ENCODE data around the gene CROCC2.

The CROCC2 gene

DNA sequence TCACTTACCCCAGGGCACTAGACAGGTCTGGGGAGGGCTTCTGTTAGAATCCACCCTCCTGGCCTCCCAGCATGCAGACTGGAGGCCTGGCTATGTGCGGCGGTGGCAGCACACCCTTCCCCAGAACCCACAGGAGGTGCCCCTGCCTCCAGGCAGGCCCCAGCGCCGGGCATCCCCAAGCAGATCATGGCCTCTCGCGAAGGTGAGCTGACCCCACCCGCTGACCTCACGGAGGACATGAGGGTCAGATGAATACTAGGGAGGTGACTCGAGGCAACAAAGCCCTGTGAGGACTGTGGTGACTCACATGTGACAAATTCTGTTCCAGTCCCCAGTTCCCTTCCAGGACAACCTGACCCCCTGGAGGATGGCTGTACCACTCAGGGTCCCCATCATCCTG, 12.1 kb upstream of the CROCC2 start:
- Histone ChIP-seq H2AFZ (ENCODE audit: low read length) (no peak overlapping the region), H3K27me3 (ENCODE audit: insufficient read depth, low read length) (no peaks in the 10 kb centered on the region), H3K27ac (ENCODE audit: low read depth, low read length, poor library complexity, severe bottlenecking) (no peak overlapping the region), H3K79me2 (ENCODE audit: insufficient read depth, low read length) (no peaks in the 10 kb centered on the region), H3F3A (ENCODE audit: insufficient read depth, low read length) (no peaks in the 10 kb centered on the region), H3K4me2 (ENCODE audit: low read length) (no peak overlapping the region), H3K36me3 (ENCODE audit: insufficient read depth, low read length) (no peaks in the 10 kb centered on the region), H3K4me3 (ENCODE audit: low read depth, low read length, poor library complexity, severe bottlenecking) (no peak overlapping the region), H4K20me1 (ENCODE audit: insufficient read depth, low read length) (no peaks in the 10 kb centered on the region), H3K9ac (ENCODE audit: low read length) (no peak overlapping the region), H3K9me3 (ENCODE audit: low read length) (no peaks in the 10 kb centered on the region), H3K4me1 (ENCODE audit: insufficient read depth, low read length, severe bottlenecking) (no peaks in the 10 kb centered on the region), H3K9me2 (ENCODE audit: low read depth, low read length) (no peaks in the 10 kb centered on the region)
- no peak for TF ChIP-seq EZH2 (IDR thresholded peaks at IDR 0.05; ENCODE audit: borderline replicate concordance, low read length)
- TF ChIP-seq, protein P1, sequence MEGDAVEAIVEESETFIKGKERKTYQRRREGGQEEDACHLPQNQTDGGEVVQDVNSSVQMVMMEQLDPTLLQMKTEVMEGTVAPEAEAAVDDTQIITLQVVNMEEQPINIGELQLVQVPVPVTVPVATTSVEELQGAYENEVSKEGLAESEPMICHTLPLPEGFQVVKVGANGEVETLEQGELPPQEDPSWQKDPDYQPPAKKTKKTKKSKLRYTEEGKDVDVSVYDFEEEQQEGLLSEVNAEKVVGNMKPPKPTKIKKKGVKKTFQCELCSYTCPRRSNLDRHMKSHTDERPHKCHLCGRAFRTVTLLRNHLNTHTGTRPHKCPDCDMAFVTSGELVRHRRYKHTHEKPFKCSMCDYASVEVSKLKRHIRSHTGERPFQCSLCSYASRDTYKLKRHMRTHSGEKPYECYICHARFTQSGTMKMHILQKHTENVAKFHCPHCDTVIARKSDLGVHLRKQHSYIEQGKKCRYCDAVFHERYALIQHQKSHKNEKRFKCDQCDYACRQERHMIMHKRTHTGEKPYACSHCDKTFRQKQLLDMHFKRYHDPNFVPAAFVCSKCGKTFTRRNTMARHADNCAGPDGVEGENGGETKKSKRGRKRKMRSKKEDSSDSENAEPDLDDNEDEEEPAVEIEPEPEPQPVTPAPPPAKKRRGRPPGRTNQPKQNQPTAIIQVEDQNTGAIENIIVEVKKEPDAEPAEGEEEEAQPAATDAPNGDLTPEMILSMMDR (IDR thresholded peaks at IDR 0.05; ENCODE audit: low read length) = no peak

DNA sequence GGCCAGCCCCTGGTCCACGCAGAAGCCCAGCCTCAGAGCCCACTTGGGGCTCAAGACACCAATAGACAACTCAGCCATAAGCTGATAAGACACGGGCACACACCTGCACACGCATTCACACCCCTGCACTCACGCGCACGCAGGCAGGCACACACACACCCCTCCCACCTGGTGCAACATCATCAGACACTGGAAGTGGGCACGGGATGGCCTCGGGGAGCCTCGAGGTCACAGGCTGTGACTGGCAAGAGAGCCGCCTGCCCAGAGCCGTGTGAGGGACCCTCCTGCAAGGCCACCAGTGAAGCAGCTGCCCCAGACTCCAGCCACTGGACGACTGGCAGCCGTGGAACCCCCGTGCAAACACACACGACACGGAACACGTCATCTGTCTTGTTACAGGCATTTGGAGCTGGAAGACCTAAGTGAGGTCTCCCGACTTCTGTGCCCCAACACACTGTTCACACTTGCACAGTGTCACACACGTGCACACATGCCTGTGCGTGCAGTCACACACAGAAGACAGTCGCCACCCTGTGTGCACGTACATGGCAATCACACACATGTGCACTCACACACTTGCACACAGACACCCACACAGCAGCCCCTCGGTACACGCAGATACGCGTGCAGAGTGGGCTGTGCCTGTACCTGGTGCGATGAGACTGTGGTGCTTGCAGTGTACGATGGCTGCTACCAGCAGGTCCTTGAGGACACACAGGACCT, 11.1 kb upstream of the CROCC2 start:
- H3K4me3 ChIP-seq (ENCODE audit: low read depth, low read length, poor library complexity, severe bottlenecking) = no peak overlapping the region
- H3K79me2 ChIP-seq (ENCODE audit: insufficient read depth, low read length) = no peaks in the 10 kb centered on the region
- H3K9me3 ChIP-seq (ENCODE audit: low read length) = no peaks in the 10 kb centered on the region
- TF ChIP-seq EZH2 (IDR thresholded peaks at IDR 0.05; ENCODE audit: borderline replicate concordance, low read length) = no peak
- TF ChIP-seq, protein P1 (IDR thresholded peaks at IDR 0.05; ENCODE audit: low read length) = no peak
- H3K4me2 ChIP-seq (ENCODE audit: low read length) = no peak overlapping the region
- no peaks in the 10 kb centered on the region for H3K27me3 ChIP-seq (ENCODE audit: insufficient read depth, low read length)
- H3K9ac ChIP-seq (ENCODE audit: low read length) = no peak overlapping the region
- H4K20me1 ChIP-seq (ENCODE audit: insufficient read depth, low read length) = no peaks in the 10 kb centered on the region
- H3F3A ChIP-seq (ENCODE audit: insufficient read depth, low read length) = no peaks in the 10 kb centered on the region
- no peaks in the 10 kb centered on the region for H3K4me1 ChIP-seq (ENCODE audit: insufficient read depth, low read length, severe bottlenecking)
- H3K36me3 ChIP-seq (ENCODE audit: insufficient read depth, low read length) = no peaks in the 10 kb centered on the region
- H3K27ac ChIP-seq (ENCODE audit: low read depth, low read length, poor library complexity, severe bottlenecking) = no peak overlapping the region
- H3K9me2 ChIP-seq (ENCODE audit: low read depth, low read length) = no peaks in the 10 kb centered on the region
- no peak overlapping the region for H2AFZ ChIP-seq (ENCODE audit: low read length)

DNA sequence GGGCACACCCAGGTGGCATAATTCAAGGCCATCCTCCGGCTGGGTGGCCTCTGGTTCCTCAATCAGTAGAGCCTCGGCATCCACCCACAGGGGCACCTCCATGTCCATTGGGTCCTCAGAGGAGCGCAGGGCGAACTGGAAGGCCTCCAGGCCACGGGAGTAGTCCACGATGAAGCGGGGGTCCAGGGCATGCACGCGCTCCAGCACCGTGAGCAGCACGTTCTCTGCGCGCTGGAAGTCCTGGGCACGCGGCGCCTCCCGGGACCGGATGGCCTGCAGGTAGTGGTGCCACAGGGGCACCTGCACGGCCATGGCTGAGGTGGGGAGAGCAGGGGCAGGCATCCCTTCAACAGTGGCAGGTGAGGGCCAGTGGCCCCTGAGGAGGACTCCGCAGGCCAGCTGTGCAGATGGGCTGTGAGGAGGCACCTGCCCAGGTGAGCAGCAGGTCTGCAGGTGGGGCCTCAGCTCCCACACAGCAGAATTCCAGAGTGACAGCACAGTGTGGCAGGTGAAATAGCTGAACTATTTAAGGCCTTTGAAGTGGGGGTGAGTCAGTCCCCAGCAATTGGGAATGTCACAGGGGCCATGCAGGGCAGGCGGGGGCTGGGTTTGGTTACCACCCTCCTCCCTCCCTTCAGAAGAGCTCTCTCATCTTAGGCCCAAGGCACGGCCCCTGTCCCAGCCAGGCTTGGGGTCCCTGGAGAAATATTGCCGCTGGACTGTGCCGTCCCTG, 10.3 kb upstream of the CROCC2 start, which contains the start of gene MAB21L4:
Gene MAB21L4 (minus strand): TSS at position 501 of the 733 bp plus-strand sequence. CDS start 159 bp downstream, at position 342.
- Histone ChIP-seq H3K27me3 (ENCODE audit: insufficient read depth, low read length) (no peaks in the 10 kb centered on the region), H3K36me3 (ENCODE audit: insufficient read depth, low read length) (no peaks in the 10 kb centered on the region), H2AFZ (ENCODE audit: low read length) (no peak within 1 kb of the TSS), H3K79me2 (ENCODE audit: insufficient read depth, low read length) (no peaks in the 10 kb centered on the region), H3K27ac (ENCODE audit: low read depth, low read length, poor library complexity, severe bottlenecking) (no peak within 1 kb of the TSS), H3F3A (ENCODE audit: insufficient read depth, low read length) (no peaks in the 10 kb centered on the region), H3K4me2 (ENCODE audit: low read length) (no peak within 1 kb of the TSS), H4K20me1 (ENCODE audit: insufficient read depth, low read length) (no peaks in the 10 kb centered on the region), H3K9me2 (ENCODE audit: low read depth, low read length) (no peaks in the 10 kb centered on the region), H3K4me3 (ENCODE audit: low read depth, low read length, poor library complexity, severe bottlenecking) (no peak within 1 kb of the TSS), H3K9me3 (ENCODE audit: low read length) (no peaks in the 10 kb centered on the region), H3K9ac (ENCODE audit: low read length) (no peak within 1 kb of the TSS), H3K4me1 (ENCODE audit: insufficient read depth, low read length, severe bottlenecking) (no peaks in the 10 kb centered on the region)
- TF ChIP-seq, protein P1 (IDR thresholded peaks at IDR 0.05; ENCODE audit: low read length) = no peak
- TF ChIP-seq EZH2 (IDR thresholded peaks at IDR 0.05; ENCODE audit: borderline replicate concordance, low read length) = no peak
